ENCODE measurements around the gene MYOZ3.

Gene MYOZ3

GRCh38 chr5:150658699-150659265 lies 2.3 kb upstream of the MYOZ3 start:
- DNase-seq (ENCODE audit: low read depth in 4 of 4, low spot score in 1 of 4) = no peak

- no peak for DNase-seq (ENCODE audit: low read depth in 4 of 4, low spot score in 1 of 4)
These were observed 1.5 kb upstream of the MYOZ3 start for GRCh38 chr5:150659360-150660107.

- DNase-seq (ENCODE audit: low read depth in 4 of 4, low spot score in 1 of 4) = no peak
These were observed 781 bp upstream of the MYOZ3 start for GRCh38 chr5:150660108-150660831.

- DNase-seq (ENCODE audit: low read depth in 4 of 4, low spot score in 1 of 4) = no peak
These were observed 958 bp downstream of the MYOZ3 start for GRCh38 chr5:150661821-150662596.

GRCh38 chr5:150662731-150663516 lies 1.9 kb downstream of the MYOZ3 start:
- no peak for DNase-seq (ENCODE audit: low read depth in 4 of 4, low spot score in 1 of 4)

GRCh38 chr5:150663936-150664335 lies 2.9 kb downstream of the MYOZ3 start:
- no peak for DNase-seq (ENCODE audit: low read depth in 4 of 4, low spot score in 1 of 4)

- DNase-seq (ENCODE audit: low read depth in 4 of 4, low spot score in 1 of 4) = no peak
These were observed 4.0 kb downstream of the MYOZ3 start for GRCh38 chr5:150665044-150665443.

- DNase-seq (ENCODE audit: low read depth in 4 of 4, low spot score in 1 of 4) = no peak
These were observed 9.4 kb downstream of the MYOZ3 start for GRCh38 chr5:150670275-150670947.

- no peak for DNase-seq (ENCODE audit: low read depth in 4 of 4, low spot score in 1 of 4)
These were observed 9.9 kb downstream of the MYOZ3 start for GRCh38 chr5:150670948-150671310.

GRCh38 chr5:150671509-150672236 lies 10.6 kb downstream of the MYOZ3 start:
- DNase-seq (ENCODE audit: low read depth in 4 of 4, low spot score in 1 of 4) = no peak

GRCh38 chr5:150672237-150672883 lies 11.3 kb downstream of the MYOZ3 start:
- no peak for DNase-seq (ENCODE audit: low read depth in 4 of 4, low spot score in 1 of 4)

GRCh38 chr5:150672884-150673275 lies 11.8 kb downstream of the MYOZ3 start:
- no peak for DNase-seq (ENCODE audit: low read depth in 4 of 4, low spot score in 1 of 4)

- DNase-seq (ENCODE audit: low read depth in 4 of 4, low spot score in 1 of 4) = no peak
These were observed 13.3 kb downstream of the MYOZ3 start for GRCh38 chr5:150674341-150674821.

- DNase-seq (ENCODE audit: low read depth in 4 of 4, low spot score in 1 of 4) = no peak
These were observed 14.0 kb downstream of the MYOZ3 start for GRCh38 chr5:150675069-150675468.

GRCh38 chr5:150676578-150676977 lies 15.5 kb downstream of the MYOZ3 start:
- DNase-seq (ENCODE audit: low read depth in 4 of 4, low spot score in 1 of 4) = no peak

GRCh38 chr5:150689120-150689519 lies 28.1 kb downstream of the MYOZ3 start:
- DNase-seq (ENCODE audit: low read depth in 4 of 4, low spot score in 1 of 4) = no peak

- no peak for DNase-seq (ENCODE audit: low read depth in 4 of 4, low spot score in 1 of 4)
These were observed 29.7 kb downstream of the MYOZ3 start for GRCh38 chr5:150690760-150691159.

- no peak for DNase-seq (ENCODE audit: low read depth in 4 of 4, low spot score in 1 of 4)
These were observed 31.2 kb downstream of the MYOZ3 start for GRCh38 chr5:150692276-150692675.

- DNase-seq (ENCODE audit: low read depth in 4 of 4, low spot score in 1 of 4) = no peak
These were observed 33.6 kb downstream of the MYOZ3 start for GRCh38 chr5:150694612-150695011.
